Lung (tissue), 12 donors: Measurements from ENCODE around the gene ARPC2. TPM values are rescaled to one million over a fixed set of nuclear protein-coding genes. Genes with fewer than 3 reads are reported as not detected.

Source experiments
- ATAC-seq: fragments of 200-7000 bp; cut with Tn5 transposase; one replicate; pipeline ENCODE4 v1.9.1; 2020; ENCODE audit warnings: moderate number of reproducible peaks; ENCODE audit not compliant: insufficient read depth, low FRiP score
- DNase-seq, 3 donors: peaks; one replicate each; pipeline ENCODE4 v3.0.0-alpha.2; 2013 to 2017
- H3K27ac ChIP-seq, 2 donors: one replicate each; pipeline ENCODE4 v1.5.1; 2013; ENCODE audit warnings: mild to moderate bottlenecking in 2 of 2, moderate library complexity in 2 of 2, control low read depth in 1 of 2, inconsistent platforms in 1 of 2, low read depth in 1 of 2, low read length in 1 of 2
- H3K27me3 ChIP-seq, 3 donors: one replicate each; pipeline ENCODE4 v1.5.1; 2013; ENCODE audit warnings: low read length in 2 of 3; ENCODE audit not compliant: control insufficient read depth in 3 of 3, insufficient read depth in 3 of 3
- H3K36me3 ChIP-seq, 4 donors: one replicate each; pipeline ENCODE4 v1.5.1; 2013; ENCODE audit warnings: low read length in 4 of 4, mild to moderate bottlenecking in 1 of 4, moderate library complexity in 1 of 4; ENCODE audit not compliant: control insufficient read depth in 4 of 4, insufficient read depth in 4 of 4
- H3K4me1 ChIP-seq, 5 donors: one replicate each; pipeline ENCODE4 v1.5.1; 2013; ENCODE audit warnings: low read length in 5 of 5, mild to moderate bottlenecking in 2 of 5, moderate library complexity in 1 of 5; ENCODE audit not compliant: control insufficient read depth in 5 of 5, insufficient read depth in 5 of 5
- H3K4me3 ChIP-seq: one replicate; pipeline ENCODE4 v1.5.1; 2013; ENCODE audit warnings: mild to moderate bottlenecking, control low read depth, moderate library complexity
- H3K9ac ChIP-seq, 2 donors: one replicate each; pipeline ENCODE4 v1.5.1; 2013; ENCODE audit warnings: low read length in 2 of 2, control low read depth in 1 of 2; ENCODE audit not compliant: insufficient read depth in 1 of 2
- H3K9me3 ChIP-seq, 4 donors: one replicate each; pipeline ENCODE4 v1.5.1; 2013; ENCODE audit warnings: low read length in 3 of 4, mild to moderate bottlenecking in 1 of 4, moderate library complexity in 1 of 4; ENCODE audit not compliant: control insufficient read depth in 4 of 4, insufficient read depth in 3 of 4
- CTCF ChIP-seq: IDR thresholded peaks from 2 replicates; pipeline ENCODE4 v1.5.1; 2012; ENCODE audit warnings: mild to moderate bottlenecking; ENCODE audit errors: control extremely low read depth, extremely low read depth
- WGBS, 2 donors: extraction: QIAGEN DNeasy Blood & Tissue Kit; methylation state at CpG; one replicate each; pipeline ENCODE4 v1.1.7; 2013; 5-methylcytosine and 5-hydroxymethylcytosine counted together
- polyA plus RNA-seq, 2 donors: library from polyadenylated mRNA; stranded (reverse); fragments of 200-250 nt; gene quantifications; one replicate each; pipeline ENCODE4 v1.2.1, GENCODE V29; 2013
- total RNA-seq, 2 donors: library from RNA; depleted of rRNA in 1 of 2; stranded (reverse); fragments of >200 nt in 1 of 2; gene quantifications; one replicate each; pipeline ENCODE4 v1.2.1, GENCODE V29; 2014 to 2021
- donor health status: control.
- donor health status: control.
- donor health status: Bipolar disorder and iron deficiency.
- donor health status: healthy.
- donor health status: DM: yes; HTN: yes; CAD: no.

Gene ARPC2
- total and polyA plus RNA-seq, 4 donors = 190 to 490 (median 308) TPM

- ATAC-seq = peak; percentile 56
- no peak for TF ChIP-seq CTCF
- Histone ChIP-seq H3K4me1 (peaks cover 0 to 11% (median 0%) of the 10 kb centered on the region in 5 donors), H3K9ac (no peak overlapping the region), H3K36me3 (peaks cover 48 to 64% (median 54%) of the 10 kb centered on the region in 4 donors), H3K4me3 (no peak overlapping the region), H3K27me3 (no peaks in the 10 kb centered on the region), H3K9me3 (no peaks in the 10 kb centered on the region), H3K27ac (no peak overlapping the region)
- WGBS, 2 donors = 60 to 79% methylated on average over 5 of the region's 5 CpGs
- DNase-seq = peak in 2 of 3 donors; percentile 20 to 37
Observed at GRCh38 chr2:218245214-218245613, 28.2 kb downstream of the ARPC2 start.

- Histone ChIP-seq H3K27ac (no peak overlapping the region), H3K27me3 (no peaks in the 10 kb centered on the region), H3K36me3 (peaks cover 49 to 78% (median 72%) of the 10 kb centered on the region in 4 donors), H3K4me3 (no peak overlapping the region), H3K9ac (no peak overlapping the region), H3K4me1 (no peaks in the 10 kb centered on the region), H3K9me3 (no peaks in the 10 kb centered on the region)
- no peak for ATAC-seq
- TF ChIP-seq CTCF = no peak
- DNase-seq = no peak
- 92 to 93% methylated on average over 13 of the region's 13 CpGs for WGBS, 2 donors
Observed at GRCh38 chr2:218249691-218250090, 32.7 kb downstream of the ARPC2 start.

- WGBS, 2 donors = 66 to 67% methylated on average over 7 of the region's 7 CpGs
- H3K9me3 ChIP-seq = no peaks in the 10 kb centered on the region
- peaks cover 30 to 65% (median 59%) of the 10 kb centered on the region in 4 donors for H3K36me3 ChIP-seq
- H3K4me3 ChIP-seq = no peak overlapping the region
- no peak overlapping the region for H3K27ac ChIP-seq
- no peaks in the 10 kb centered on the region for H3K27me3 ChIP-seq
- peaks cover 0 to 6% (median 0%) of the 10 kb centered on the region in 5 donors for H3K4me1 ChIP-seq
- TF ChIP-seq CTCF = no peak
- DNase-seq (no peak), ATAC-seq (no peak)
- no peak overlapping the region for H3K9ac ChIP-seq
Observed at GRCh38 chr2:218252509-218253231, 35.7 kb downstream of the ARPC2 start.
